Heart left ventricle (tissue), 16 donors: Measurements from ENCODE around the gene APIP. TPM values are rescaled to one million over a fixed set of nuclear protein-coding genes. Genes with fewer than 3 reads are reported as not detected.

Source experiments
- ATAC-seq, 4 donors: fragments of 200-7000 bp; cut with Tn5 transposase; one replicate each; pipeline ENCODE4 v1.9.1; 2020 to 2022; ENCODE audit warnings: moderate library complexity in 4 of 4, mild to moderate bottlenecking in 3 of 4, moderate number of reproducible peaks in 1 of 4
- DNase-seq, 5 donors: peaks; one replicate each; pipeline ENCODE4 v3.0.0-alpha.2; 2020
- H3K27ac ChIP-seq, 12 donors: fragments of 200-600 bp; sonication (generic) in 4 of 12; one replicate each; pipeline versions ENCODE4 v1.5.0 to v1.8.0; 2016 to 2022; ENCODE audit warnings: mild to moderate bottlenecking in 2 of 12
- H3K27me3 ChIP-seq, 9 donors: fragments of 200-600 bp; sonication (generic) in 2 of 9; one replicate each; pipeline versions ENCODE4 v1.5.1 to v1.8.0; 2016 to 2022; ENCODE audit warnings: mild to moderate bottlenecking in 3 of 9
- H3K36me3 ChIP-seq, 9 donors: fragments of 200-600 bp; sonication (generic) in 2 of 9; one replicate each; pipeline versions ENCODE4 v1.5.0 to v1.8.0; 2018 to 2022; ENCODE audit warnings: mild to moderate bottlenecking in 2 of 9
- H3K4me1 ChIP-seq, 12 donors: fragments of 200-600 bp; sonication (generic) in 4 of 12; one replicate each; pipeline versions ENCODE4 v1.5.0 to v1.8.0; 2016 to 2022; ENCODE audit warnings: mild to moderate bottlenecking in 3 of 12
- H3K4me3 ChIP-seq, 12 donors: fragments of 200-600 bp; sonication (generic) in 4 of 12; one replicate each; pipeline versions ENCODE4 v1.5.0 to v1.8.0; 2017 to 2022; ENCODE audit warnings: mild to moderate bottlenecking in 9 of 12, moderate library complexity in 4 of 12
- H3K9me3 ChIP-seq, 12 donors: fragments of 200-600 bp; sonication (generic) in 4 of 12; one replicate each; pipeline versions ENCODE4 v1.5.0 to v1.8.0; 2016 to 2022; ENCODE audit warnings: mild to moderate bottlenecking in 1 of 12
- POLR2A ChIP-seq, 2 donors: fragments of 450-650 bp; IDR thresholded peaks; one replicate each; pipeline ENCODE4 v1.6.1; 2017; ENCODE audit warnings: antibody characterized with exemption in 2 of 2, mild to moderate bottlenecking in 2 of 2, moderate library complexity in 2 of 2
- WGBS, 4 donors: extraction: QIAGEN DNeasy Blood & Tissue Kit in 2 of 4; methylation state at CpG; one replicate each; pipeline versions ENCODE4 v1.1.5 to v1.1.7; 2013 to 2018; 5-methylcytosine and 5-hydroxymethylcytosine counted together
- intact Hi-C, 10 donors: fragments of 100-400 bp; cut with DNase I; formaldehyde crosslinking; loops; one replicate each; pipeline versions ENCODE4 v1.11.1 to v1.14.2; 2022
- polyA plus RNA-seq, 2 donors: library from polyadenylated mRNA; stranded (reverse); fragments of 200-250 nt; gene quantifications; one replicate each; pipeline ENCODE4 v1.2.3, GENCODE V29; 2013
- total RNA-seq, 9 donors: library from RNA; depleted of rRNA in 2 of 9; stranded (reverse); fragments of >200 nt in 2 of 9; fragmentation: NEBNext Ultra II Directional in 3 of 9; extraction: Animal tissue kit (Norgen Biotek cat#: 25700) in 3 of 9; gene quantifications; one replicate each; pipeline versions ENCODE4 v1.1.0 to v1.2.4, GENCODE V29; 2016 to 2023
- TF ChIP-seq, protein P1 (sequence below), 12 donors: fragments of 200-600 bp; sonication (generic) in 4 of 12; IDR thresholded peaks; one replicate each; pipeline versions ENCODE4 v1.5.0 to v1.8.0; 2018 to 2022; ENCODE audit warnings: antibody characterized with exemption in 12 of 12, mild to moderate bottlenecking in 5 of 12
- donor health status: ischemic (EF 13 %, LVEDD 7.1; RV severe dilation, severe dysfunction).
- donor health status: healthy with polysubstance abuse.
- donor health status: DM: no; HTN: yes; CAD: no.
- donor health status: DM: no; HTN: no; CAD: no.
- donor health status: ischemic (EF 25% LVEDD 6.9; RV normal size, moderate dysfunction).
- donor health status: ischemic (EF 25% LVEDD 5.7; RV mildly dilated, moderate dysfunction).
- donor health status: healthy.
- donor health status: DM: yes; HTN: yes; CAD: no.
- donor health status: ischemic (EF 35%, LVEDD 5.7; RV mildly dilated, moderate dysfunction).
- donor health status: nonischemic (EF 11% LVEDD 7.7; RV severe dilation, severe dysfunction).
- donor health status: DM: yes; HTN: yes; CAD: no.
- donor health status: PGD.
- donor health status: ischemic (EF 29% LVEDD 5.4; RV normal size, mild dysfunction).
- donor health status: nonischemic (EF 23%, LVEDD 6.1; RV moderate dilation, normal function).

The APIP gene
- total and polyA plus RNA-seq, 11 donors: 15.8 to 35.3 (median 25.7) TPM

GRCh38 chr11:34890812-34891211, 25.4 kb downstream of the APIP start:
- H3K27me3 ChIP-seq: no peaks in the 10 kb centered on the region
- peak in 2 of 4 donors; percentile 38 to 39 for ATAC-seq
- H3K36me3 ChIP-seq: peaks cover 0 to 33% (median 24%) of the 10 kb centered on the region in 9 donors
- H3K27ac ChIP-seq: no peak overlapping the region
- no peaks in the 10 kb centered on the region for H3K9me3 ChIP-seq
- no peak for TF ChIP-seq POLR2A (IDR thresholded peaks at IDR 0.05)
- TF ChIP-seq, protein P1, sequence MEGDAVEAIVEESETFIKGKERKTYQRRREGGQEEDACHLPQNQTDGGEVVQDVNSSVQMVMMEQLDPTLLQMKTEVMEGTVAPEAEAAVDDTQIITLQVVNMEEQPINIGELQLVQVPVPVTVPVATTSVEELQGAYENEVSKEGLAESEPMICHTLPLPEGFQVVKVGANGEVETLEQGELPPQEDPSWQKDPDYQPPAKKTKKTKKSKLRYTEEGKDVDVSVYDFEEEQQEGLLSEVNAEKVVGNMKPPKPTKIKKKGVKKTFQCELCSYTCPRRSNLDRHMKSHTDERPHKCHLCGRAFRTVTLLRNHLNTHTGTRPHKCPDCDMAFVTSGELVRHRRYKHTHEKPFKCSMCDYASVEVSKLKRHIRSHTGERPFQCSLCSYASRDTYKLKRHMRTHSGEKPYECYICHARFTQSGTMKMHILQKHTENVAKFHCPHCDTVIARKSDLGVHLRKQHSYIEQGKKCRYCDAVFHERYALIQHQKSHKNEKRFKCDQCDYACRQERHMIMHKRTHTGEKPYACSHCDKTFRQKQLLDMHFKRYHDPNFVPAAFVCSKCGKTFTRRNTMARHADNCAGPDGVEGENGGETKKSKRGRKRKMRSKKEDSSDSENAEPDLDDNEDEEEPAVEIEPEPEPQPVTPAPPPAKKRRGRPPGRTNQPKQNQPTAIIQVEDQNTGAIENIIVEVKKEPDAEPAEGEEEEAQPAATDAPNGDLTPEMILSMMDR (IDR thresholded peaks at IDR 0.05): peak; percentile 14 to 68 (median 40)
- 69 to 85% (median 80%) methylated on average over 1 of the region's 1 CpG for WGBS, 4 donors
- no peaks in the 10 kb centered on the region for H3K4me1 ChIP-seq
- intact Hi-C loops: loop anchor here (1.0 to 10.0 kb wide), 5 partner anchors 304 to 379 kb away; partner anchors contain the start of gene ELF5 (in 3 of the 10)
- DNase-seq: no peak
- no peak overlapping the region for H3K4me3 ChIP-seq

GRCh38 chr11:34890089-34890488, 26.1 kb downstream of the APIP start:
- DNase-seq (no peak), ATAC-seq (no peak)
- H3K9me3 ChIP-seq: no peaks in the 10 kb centered on the region
- H3K36me3 ChIP-seq: peaks cover 0 to 39% (median 24%) of the 10 kb centered on the region in 9 donors
- no peaks in the 10 kb centered on the region for H3K4me1 ChIP-seq
- no peak for TF ChIP-seq POLR2A (IDR thresholded peaks at IDR 0.05)
- TF ChIP-seq, protein P1 (IDR thresholded peaks at IDR 0.05): no peak
- WGBS, 4 donors: 41 to 70% (median 44%) methylated on average over 2 of the region's 2 CpGs
- no peaks in the 10 kb centered on the region for H3K27me3 ChIP-seq
- intact Hi-C loops: loop anchor here (1.0 to 10.0 kb wide), 5 partner anchors 303 to 378 kb away; partner anchors contain the start of gene ELF5 (in 3 of the 10)
- H3K4me3 ChIP-seq: no peak overlapping the region
- H3K27ac ChIP-seq: no peak overlapping the region

- DNase-seq (no peak), ATAC-seq (no peak)
- H3K4me3 ChIP-seq: no peak overlapping the region
- intact Hi-C loops: no loop called here
- no peaks in the 10 kb centered on the region for H3K9me3 ChIP-seq
- TF ChIP-seq, protein P1 (IDR thresholded peaks at IDR 0.05): no peak
- no peak for TF ChIP-seq POLR2A (IDR thresholded peaks at IDR 0.05)
- H3K27ac ChIP-seq: no peak overlapping the region
- 93 to 97% (median 94%) methylated on average over 1 of the region's 1 CpG for WGBS, 4 donors
- H3K36me3 ChIP-seq: peaks cover 3 to 56% (median 37%) of the 10 kb centered on the region in 9 donors
- no peaks in the 10 kb centered on the region for H3K27me3 ChIP-seq
- H3K4me1 ChIP-seq: no peaks in the 10 kb centered on the region
Measured at GRCh38 chr11:34887260-34887659, 28.9 kb downstream of the APIP start.

DNA sequence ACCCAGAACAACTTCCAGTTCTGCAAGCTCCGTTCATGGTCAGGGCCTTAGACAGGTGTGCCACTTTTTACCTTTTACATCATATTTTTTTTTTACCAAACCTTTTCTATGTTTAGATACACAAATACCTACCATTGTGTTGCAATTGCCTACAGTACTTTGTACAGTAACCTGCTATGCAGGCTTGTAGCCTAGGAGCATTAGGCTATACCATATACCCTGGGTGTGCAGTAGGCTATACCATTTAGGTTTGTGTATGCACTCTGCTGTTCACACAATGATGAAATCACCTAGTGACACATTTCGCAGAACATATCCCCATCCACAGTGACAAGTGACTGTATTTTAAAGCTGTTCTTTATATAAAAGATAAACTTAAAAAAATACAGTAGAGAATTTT, 29.6 kb downstream of the APIP start:
- no peaks in the 10 kb centered on the region for H3K27me3 ChIP-seq
- DNase-seq (no peak), ATAC-seq (no peak)
- TF ChIP-seq, protein P1 (IDR thresholded peaks at IDR 0.05): no peak
- no peak for TF ChIP-seq POLR2A (IDR thresholded peaks at IDR 0.05)
- H3K4me1 ChIP-seq: no peaks in the 10 kb centered on the region
- intact Hi-C loops: no loop called here
- no peaks in the 10 kb centered on the region for H3K9me3 ChIP-seq
- H3K4me3 ChIP-seq: no peak overlapping the region
- WGBS, 4 donors: 92 to 99% (median 96%) methylated on average over 2 of the region's 2 CpGs
- peaks cover 3 to 59% (median 42%) of the 10 kb centered on the region in 9 donors for H3K36me3 ChIP-seq
- H3K27ac ChIP-seq: no peak overlapping the region
